Measurements from ENCODE around the gene SYNPO2L. TPM values are rescaled to one million over a fixed set of nuclear protein-coding genes. Genes with fewer than 3 reads are reported as not detected.

The SYNPO2L gene
- total and polyA plus RNA-seq, 2 donors (not counting 1 experiment from before 2014, with no cell fraction given): 0.07 TPM; not detected in 1

- DNase-seq: no peak
- WGBS (ENCODE audit: insufficient coverage): 0% methylated on average over 41 of the region's 46 CpGs
- Histone ChIP-seq H3K36me3 (replicated peaks in 1 of 2; ENCODE audit: control extremely low read depth in 1 of 2, control insufficient read depth in 1 of 2, extremely low read depth in 1 of 2, insufficient read depth in 2 of 2, low read length in 1 of 2) (no peaks in the 10 kb centered on the region), H3K79me2 (ENCODE audit: control insufficient read depth, insufficient read depth, low read length) (peaks cover 9% of the 10 kb centered on the region), H3K27ac (ENCODE audit: low read length in 2 of 2) (peak overlapping the region; percentile 42 to 92), H3K27me3 (replicated peaks in 1 of 4; ENCODE audit: control extremely low read depth in 1 of 4, control insufficient read depth in 3 of 4, insufficient read depth in 4 of 4, low read length in 3 of 4) (no peaks in the 10 kb centered on the region), H3K4me2 (replicated peaks; ENCODE audit: low read depth, low read length, poor library complexity, severe bottlenecking) (peak overlapping the region; percentile 90), H4K20me1 (ENCODE audit: control insufficient read depth, insufficient read depth, low read length, poor library complexity, severe bottlenecking) (no peaks in the 10 kb centered on the region), H3K4me3 (ENCODE audit: control extremely low read depth in 1 of 5, extremely low read depth in 1 of 5, insufficient read depth in 1 of 5, low read depth in 2 of 5, low read length in 4 of 5) (peak overlapping the region; percentile 71 to 97 (median 80)), H3K4me1 (ENCODE audit: control insufficient read depth in 2 of 2, insufficient read depth in 2 of 2, low read length in 2 of 2) (peaks cover 11% of the 10 kb centered on the region in 2 donors), H2AFZ (ENCODE audit: insufficient read depth, low read depth, low read length, poor library complexity, severe bottlenecking) (peak overlapping the region; percentile 100), H3K9me3 (ENCODE audit: control extremely low read depth in 1 of 3, control insufficient read depth in 2 of 3, insufficient read depth in 1 of 3, low read length in 2 of 3) (no peaks in the 10 kb centered on the region), H3K9ac (ENCODE audit: low read length) (peak overlapping the region; percentile 99)
- ChIA-PET POLR2A (interaction anchor here (0.6 to 1.6 kb wide), 8 partner anchors 20 to 457 kb away, joined by 3 to 9 read pairs (median 4); partner anchors contain the start of gene MRPS16), CTCF (interaction anchor here (1.2 to 1.9 kb wide), 2 partner anchors 18 to 19 kb away, joined by 4 to 6 read pairs; no protein-coding TSS in a partner anchor)
- Mint-ChIP-seq H3K27me3 (no peaks in the 10 kb centered on the region), H3K9me3 (ENCODE audit: insufficient read depth) (no peaks in the 10 kb centered on the region), H3K4me3 (peak overlapping the region; percentile 98), H3K4me1 (peaks cover 16% of the 10 kb centered on the region), H3K27ac (peak overlapping the region; percentile 97)
- peak; percentile 61 for ATAC-seq (ENCODE audit: low read depth)
- intact Hi-C loops (cut with micrococcal nuclease): loop anchor here (1.0 to 10.0 kb wide), 4 partner anchors 96 to 250 kb away; partner anchors contain the start of genes CAMK2G and PPP3CB
- TF ChIP-seq CTCF (IDR thresholded peaks at IDR 0.05) (no peak), EZH2 (IDR thresholded peaks at IDR 0.05; ENCODE audit: borderline replicate concordance, insufficient read depth, low read depth, low read length, poor library complexity, severe bottlenecking) (no peak)
These were observed 30.6 kb downstream of the SYNPO2L start for GRCh38 chr10:73625004-73625883.

- intact Hi-C loops (cut with micrococcal nuclease): loop anchor here (10.0 kb wide), 1 partner anchor 252 kb away; the partner anchor contains the start of gene CAMK2G
- Histone ChIP-seq H3K9me3 (ENCODE audit: control extremely low read depth in 1 of 3, control insufficient read depth in 2 of 3, insufficient read depth in 1 of 3, low read length in 2 of 3) (no peaks in the 10 kb centered on the region), H3K4me1 (ENCODE audit: control insufficient read depth in 2 of 2, insufficient read depth in 2 of 2, low read length in 2 of 2) (peaks cover 11% of the 10 kb centered on the region in 2 donors), H4K20me1 (ENCODE audit: control insufficient read depth, insufficient read depth, low read length, poor library complexity, severe bottlenecking) (no peaks in the 10 kb centered on the region), H3K36me3 (replicated peaks in 1 of 2; ENCODE audit: control extremely low read depth in 1 of 2, control insufficient read depth in 1 of 2, extremely low read depth in 1 of 2, insufficient read depth in 2 of 2, low read length in 1 of 2) (no peaks in the 10 kb centered on the region), H3K4me2 (replicated peaks; ENCODE audit: low read depth, low read length, poor library complexity, severe bottlenecking) (no peak overlapping the region), H2AFZ (ENCODE audit: insufficient read depth, low read depth, low read length, poor library complexity, severe bottlenecking) (no peak overlapping the region), H3K9ac (ENCODE audit: low read length) (no peak overlapping the region), H3K27ac (ENCODE audit: low read length in 2 of 2) (no peak overlapping the region), H3K27me3 (replicated peaks in 1 of 4; ENCODE audit: control extremely low read depth in 1 of 4, control insufficient read depth in 3 of 4, insufficient read depth in 4 of 4, low read length in 3 of 4) (no peaks in the 10 kb centered on the region), H3K4me3 (ENCODE audit: control extremely low read depth in 1 of 5, extremely low read depth in 1 of 5, insufficient read depth in 1 of 5, low read depth in 2 of 5, low read length in 4 of 5) (no peak overlapping the region), H3K79me2 (ENCODE audit: control insufficient read depth, insufficient read depth, low read length) (peaks cover 9% of the 10 kb centered on the region)
- Mint-ChIP-seq H3K27ac (no peak overlapping the region), H3K27me3 (no peaks in the 10 kb centered on the region), H3K4me3 (no peak overlapping the region), H3K4me1 (peaks cover 16% of the 10 kb centered on the region), H3K9me3 (ENCODE audit: insufficient read depth) (no peaks in the 10 kb centered on the region)
- WGBS (ENCODE audit: insufficient coverage): 100% methylated on average over 1 of the region's 4 CpGs
- CTCF ChIA-PET: interaction anchor here (1.9 kb wide), 1 partner anchor 20 kb away, joined by 6 read pairs; no protein-coding TSS in a partner anchor
- POLR2A ChIA-PET: no interaction called here
- DNase-seq (no peak), ATAC-seq (ENCODE audit: low read depth) (no peak)
- TF ChIP-seq CTCF (IDR thresholded peaks at IDR 0.05) (no peak), EZH2 (IDR thresholded peaks at IDR 0.05; ENCODE audit: borderline replicate concordance, insufficient read depth, low read depth, low read length, poor library complexity, severe bottlenecking) (no peak)
These were observed 32.8 kb downstream of the SYNPO2L start for GRCh38 chr10:73623056-73623455.
